ENCODE results near the gene CLPSL2.
"Not testable (repeated sequence)": the region's sequence is repeated elsewhere in the genome, so short reads cannot be mapped to it uniquely, and the experiment has no call there.

Gene CLPSL2

GRCh38 chr6:35776364-35777215, at the start of gene CLPSL2:
Gene CLPSL2 (plus strand): TSS chr6:35776598. CDS start chr6:35776619, 21 bp downstream.
- no peak for DNase-seq (ENCODE audit: low spot score)

- peak; percentile 72 for DNase-seq (ENCODE audit: low spot score)
Measured at GRCh38 chr6:35727231-35727934, 49.0 kb upstream of the CLPSL2 start.

- peak; percentile 88 for DNase-seq (ENCODE audit: low spot score)
Measured at GRCh38 chr6:35727935-35728682, 48.3 kb upstream of the CLPSL2 start.

- DNase-seq (ENCODE audit: low spot score), result no peak
Measured at GRCh38 chr6:35728683-35729678, 47.4 kb upstream of the CLPSL2 start.

- DNase-seq (ENCODE audit: low spot score), result no peak
Measured at GRCh38 chr6:35729722-35730121, 46.7 kb upstream of the CLPSL2 start.

GRCh38 chr6:35730745-35731413, 45.5 kb upstream of the CLPSL2 start:
- no peak for DNase-seq (ENCODE audit: low spot score)

- DNase-seq (ENCODE audit: low spot score), result peak; percentile 91
Measured at GRCh38 chr6:35731414-35731735, 45.0 kb upstream of the CLPSL2 start.

- DNase-seq (ENCODE audit: low spot score), result peak; percentile 82
Measured at GRCh38 chr6:35731736-35732532, 44.5 kb upstream of the CLPSL2 start.

GRCh38 chr6:35733633-35734032, 42.8 kb upstream of the CLPSL2 start:
- DNase-seq (ENCODE audit: low spot score), result no peak

- DNase-seq (ENCODE audit: low spot score), result not testable (repeated sequence)
Measured at GRCh38 chr6:35734319-35734718, 42.1 kb upstream of the CLPSL2 start.

GRCh38 chr6:35735452-35735851, 40.9 kb upstream of the CLPSL2 start:
- DNase-seq (ENCODE audit: low spot score), result no peak

- peak; percentile 67 for DNase-seq (ENCODE audit: low spot score)
Measured at GRCh38 chr6:35736253-35736894, 40.0 kb upstream of the CLPSL2 start.

- no peak for DNase-seq (ENCODE audit: low spot score)
Measured at GRCh38 chr6:35736982-35737412, 39.4 kb upstream of the CLPSL2 start, which contains the start of gene ARMC12. Gene ARMC12 (plus strand): TSS chr6:35737032. CDS start chr6:35737109, 77 bp downstream.

- peak; percentile 64 for DNase-seq (ENCODE audit: low spot score)
Measured at GRCh38 chr6:35737413-35738211, 38.8 kb upstream of the CLPSL2 start.

- DNase-seq (ENCODE audit: low spot score), result no peak
Measured at GRCh38 chr6:35739645-35740524, 36.5 kb upstream of the CLPSL2 start.

GRCh38 chr6:35742842-35743241, 33.6 kb upstream of the CLPSL2 start:
- no peak for DNase-seq (ENCODE audit: low spot score)

GRCh38 chr6:35745509-35745908, 30.9 kb upstream of the CLPSL2 start:
- DNase-seq (ENCODE audit: low spot score), result no peak
